GM12865 (cell line): ENCODE data around the gene TCF12.

Source experiments
- DNase-seq: peaks from one replicate; pipeline ENCODE4 v3.0.0; 2010; ENCODE audit warnings: low read depth
- H3K4me3 ChIP-seq: 2 replicates; pipeline ENCODE4 v1.5.1; 2011; ENCODE audit warnings: mild to moderate bottlenecking, low read depth, low read length, control low read depth
- TF ChIP-seq, protein P1 (sequence below): IDR thresholded peaks from 2 replicates; pipeline ENCODE4 v1.5.1; 2011; ENCODE audit warnings: low read length, control low read depth, low read depth, inconsistent platforms; ENCODE audit not compliant: insufficient read depth; ENCODE audit errors: missing control alignments

TCF12 gene

DNA sequence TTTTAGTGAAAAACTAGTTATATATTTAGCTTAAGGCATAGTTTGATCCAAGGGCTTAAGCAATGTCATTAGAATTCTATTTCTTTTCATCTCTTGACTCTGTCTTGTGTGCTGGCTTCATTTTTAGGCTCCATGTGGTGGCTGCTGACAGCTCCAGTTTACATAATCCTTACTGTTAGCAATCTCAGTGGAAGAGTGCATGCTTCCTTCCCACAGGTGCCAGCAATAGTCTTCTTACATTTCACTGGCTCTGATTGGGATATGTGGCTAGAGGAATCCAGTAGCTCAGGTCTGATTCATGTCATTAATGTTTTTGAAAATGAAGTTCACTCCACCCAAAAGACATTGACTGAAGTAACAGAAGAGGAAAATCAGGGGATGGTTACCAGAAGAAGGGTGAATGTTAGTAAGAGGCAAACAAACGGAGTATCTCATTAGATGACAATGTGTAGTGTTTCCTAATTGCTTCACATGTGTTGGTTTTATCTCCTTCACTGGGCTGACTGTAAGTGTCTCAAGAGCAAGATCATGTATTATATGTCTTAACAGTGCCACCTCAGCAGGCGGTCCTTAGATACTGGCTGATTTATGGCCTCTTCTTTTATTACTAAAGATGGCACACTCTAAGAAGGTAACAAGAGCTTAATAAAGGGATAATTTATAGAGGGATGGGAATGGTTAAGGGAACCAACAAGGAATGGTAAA is 25.6 kb upstream of the TCF12 start:
- no peak for DNase-seq
- no peak overlapping the region for H3K4me3 ChIP-seq
- TF ChIP-seq, protein P1, sequence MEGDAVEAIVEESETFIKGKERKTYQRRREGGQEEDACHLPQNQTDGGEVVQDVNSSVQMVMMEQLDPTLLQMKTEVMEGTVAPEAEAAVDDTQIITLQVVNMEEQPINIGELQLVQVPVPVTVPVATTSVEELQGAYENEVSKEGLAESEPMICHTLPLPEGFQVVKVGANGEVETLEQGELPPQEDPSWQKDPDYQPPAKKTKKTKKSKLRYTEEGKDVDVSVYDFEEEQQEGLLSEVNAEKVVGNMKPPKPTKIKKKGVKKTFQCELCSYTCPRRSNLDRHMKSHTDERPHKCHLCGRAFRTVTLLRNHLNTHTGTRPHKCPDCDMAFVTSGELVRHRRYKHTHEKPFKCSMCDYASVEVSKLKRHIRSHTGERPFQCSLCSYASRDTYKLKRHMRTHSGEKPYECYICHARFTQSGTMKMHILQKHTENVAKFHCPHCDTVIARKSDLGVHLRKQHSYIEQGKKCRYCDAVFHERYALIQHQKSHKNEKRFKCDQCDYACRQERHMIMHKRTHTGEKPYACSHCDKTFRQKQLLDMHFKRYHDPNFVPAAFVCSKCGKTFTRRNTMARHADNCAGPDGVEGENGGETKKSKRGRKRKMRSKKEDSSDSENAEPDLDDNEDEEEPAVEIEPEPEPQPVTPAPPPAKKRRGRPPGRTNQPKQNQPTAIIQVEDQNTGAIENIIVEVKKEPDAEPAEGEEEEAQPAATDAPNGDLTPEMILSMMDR: no peak

DNA sequence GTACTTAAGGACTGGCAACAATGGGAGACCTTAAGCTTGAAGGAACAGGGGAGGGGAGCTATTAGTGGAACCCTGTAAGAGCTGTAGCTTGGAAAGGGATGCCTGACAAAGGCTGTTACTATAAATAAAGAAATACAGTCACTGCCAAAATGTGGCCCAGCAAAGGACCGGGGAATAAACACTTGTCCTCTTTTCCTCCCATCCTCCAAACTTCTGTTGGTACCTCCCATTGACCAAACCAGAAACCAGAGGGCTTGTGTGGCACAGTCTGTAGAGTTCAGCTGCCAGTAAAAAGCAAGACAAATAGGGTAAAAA is 25.1 kb upstream of the TCF12 start:
- TF ChIP-seq, protein P1: no peak
- no peak for DNase-seq
- H3K4me3 ChIP-seq: no peak overlapping the region

DNA sequence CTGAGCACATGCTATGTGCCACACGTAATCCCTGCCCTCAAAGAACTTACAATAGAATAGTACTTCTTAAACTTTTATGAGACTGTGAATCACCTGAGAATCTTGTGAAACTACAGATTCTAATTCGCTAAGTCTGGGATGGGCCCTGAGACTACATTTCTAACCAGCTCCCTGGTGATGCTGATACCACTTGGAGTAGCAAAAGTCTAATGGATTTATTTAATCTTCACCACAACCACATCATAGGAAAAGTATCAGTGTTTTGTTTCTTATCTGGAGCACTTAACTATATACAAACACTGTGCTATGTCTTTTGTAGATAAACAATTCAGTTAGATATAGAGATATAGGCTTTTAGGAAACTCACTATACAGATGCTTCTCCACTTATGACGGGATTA is 23.8 kb upstream of the TCF12 start:
- no peak for DNase-seq
- TF ChIP-seq, protein P1: no peak

DNA sequence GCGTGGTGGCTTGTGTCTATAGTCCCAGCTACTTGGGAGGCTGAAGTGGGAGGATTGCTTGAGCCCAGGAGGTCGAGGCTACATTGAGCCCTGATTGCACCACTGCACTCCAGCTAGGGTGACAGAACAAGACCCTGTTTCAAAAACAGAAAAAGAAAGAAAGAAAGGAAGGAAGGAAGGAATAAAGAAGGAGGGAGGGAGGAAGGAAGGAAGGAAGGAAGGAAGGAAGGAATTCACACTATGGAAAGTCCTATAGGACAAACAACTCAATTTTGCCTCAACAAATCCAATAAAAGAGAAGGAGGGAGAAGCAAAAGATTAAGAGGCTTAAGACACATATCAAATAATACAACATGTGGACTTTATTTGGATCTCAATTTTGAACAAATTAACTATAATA is 16.5 kb upstream of the TCF12 start:
- TF ChIP-seq, protein P1: no peak
- DNase-seq: no peak
- no peak overlapping the region for H3K4me3 ChIP-seq

More for the DNA sequence above, 23.8 kb upstream of the TCF12 start:
- no peak overlapping the region for H3K4me3 ChIP-seq

DNA sequence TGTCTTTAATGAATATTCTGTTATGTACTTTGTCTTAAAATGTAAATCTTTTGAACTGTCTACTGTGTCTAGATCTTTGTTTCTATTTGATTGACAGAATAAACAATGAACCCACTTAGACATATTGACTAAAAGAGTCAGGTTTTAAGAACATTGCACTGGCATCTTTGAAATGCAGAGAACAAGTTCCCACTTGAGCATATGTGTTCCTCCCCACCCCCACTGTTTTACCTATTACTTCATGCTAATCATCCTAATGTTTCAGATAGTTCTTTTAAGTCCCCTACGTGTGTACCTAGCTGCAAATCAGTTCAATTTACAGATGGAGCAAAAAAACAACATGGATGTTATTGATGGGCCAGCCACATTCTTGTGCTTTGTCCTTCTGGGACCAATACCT is 11.7 kb upstream of the TCF12 start:
- H3K4me3 ChIP-seq: no peak overlapping the region
- DNase-seq: no peak
- TF ChIP-seq, protein P1: no peak

DNA sequence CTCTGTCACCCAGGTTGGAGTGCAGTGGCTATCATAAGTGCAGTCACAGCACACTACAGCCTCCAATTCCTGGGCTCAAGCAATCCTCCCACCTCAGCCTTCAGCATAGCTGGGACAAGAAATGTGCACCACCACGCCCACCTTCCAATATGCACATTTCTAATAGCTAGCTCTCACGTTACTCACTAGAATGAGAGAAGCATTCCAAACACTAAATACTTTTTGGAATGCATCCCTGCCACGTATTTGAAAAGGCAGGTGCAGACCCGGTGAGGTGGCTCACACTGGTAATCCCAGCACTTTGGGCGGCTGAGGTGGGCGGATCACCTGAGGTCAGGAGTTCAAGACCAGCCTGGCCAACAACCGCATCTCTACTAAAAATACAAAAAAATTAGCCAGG is 7.6 kb upstream of the TCF12 start:
- TF ChIP-seq, protein P1: no peak
- H3K4me3 ChIP-seq: no peak overlapping the region
- DNase-seq: no peak

DNA sequence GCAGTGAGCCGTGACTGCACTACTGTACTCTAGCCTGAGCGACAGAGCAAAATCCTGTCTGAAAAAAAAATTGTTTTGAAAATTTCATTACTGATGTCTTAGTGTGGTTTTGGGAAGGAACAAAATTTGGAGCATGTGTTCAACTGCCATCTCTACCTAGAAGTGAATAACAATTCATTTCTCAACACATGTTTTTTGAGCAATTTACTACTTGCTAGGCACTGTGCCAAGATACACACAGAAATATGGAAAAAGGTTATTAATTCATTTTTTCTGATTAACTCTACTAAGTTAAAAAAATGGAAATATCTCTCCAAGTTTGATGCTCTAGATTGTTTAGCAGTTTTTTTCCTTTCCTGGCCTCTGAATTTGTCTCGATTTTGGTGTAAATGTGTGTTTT is 5.2 kb upstream of the TCF12 start:
- no peak overlapping the region for H3K4me3 ChIP-seq
- TF ChIP-seq, protein P1: no peak
- DNase-seq: no peak
